ENCODE data around the gene SLC4A2.
"Not testable (repeated sequence)": the region's sequence is repeated elsewhere in the genome, so short reads cannot be mapped to it uniquely, and the experiment has no call there.

The SLC4A2 gene

GRCh38 chr7:151025924-151026671 lies 33.3 kb upstream of the SLC4A2 start:
- TF ChIP-seq CTCF (IDR thresholded peaks at IDR 0.05; ENCODE audit: borderline replicate concordance, insufficient read depth, low read depth, low read length) = no peak
- H3K4me3 ChIP-seq (ENCODE audit: low read depth, low read length) = no peak overlapping the region

- not testable (repeated sequence) for H3K4me3 ChIP-seq (ENCODE audit: low read depth, low read length)
These were observed 32.3 kb upstream of the SLC4A2 start for GRCh38 chr7:151026771-151027727.

- H3K4me3 ChIP-seq (ENCODE audit: low read depth, low read length) = peak overlapping the region; percentile 52
These were observed 31.7 kb upstream of the SLC4A2 start for GRCh38 chr7:151027728-151028130.

DNA sequence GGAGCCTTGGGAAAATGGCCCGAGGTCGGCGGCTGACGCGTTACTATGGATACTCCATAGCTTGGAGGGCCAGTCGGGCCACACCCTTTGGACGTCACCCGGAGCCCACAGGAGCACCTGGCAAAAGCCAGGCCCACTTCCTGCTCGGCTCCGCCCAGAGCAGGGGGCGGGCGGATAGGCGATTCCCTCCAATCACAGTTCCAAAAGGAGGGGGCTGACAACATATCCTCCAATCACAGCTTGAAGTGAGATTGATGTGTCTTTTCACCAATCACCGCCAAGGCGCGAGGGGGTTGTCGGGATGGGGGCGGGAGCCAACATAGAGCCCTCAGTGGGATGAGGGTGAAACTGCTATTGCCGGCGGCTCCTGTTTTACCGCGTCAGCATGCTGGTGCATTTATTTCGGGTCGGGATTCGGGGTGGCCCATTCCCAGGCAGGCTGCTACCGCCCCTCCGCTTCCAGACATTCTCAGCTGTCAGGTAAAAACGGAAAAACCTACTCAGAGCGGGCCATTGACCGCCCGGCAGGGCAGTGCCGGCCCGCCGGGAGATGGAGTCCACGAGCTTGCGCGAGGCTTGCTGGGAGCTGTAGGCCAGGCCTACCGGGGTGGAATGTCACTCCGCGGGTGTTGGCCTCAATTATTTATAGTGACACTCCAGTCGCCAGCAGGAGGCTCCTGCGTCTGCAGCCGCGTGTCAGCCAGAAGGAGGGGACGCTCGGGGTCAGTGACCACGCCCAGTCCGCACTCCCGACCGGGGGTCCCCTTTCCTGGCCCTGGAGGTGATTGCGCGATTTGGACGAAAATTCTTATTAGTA lies 31.1 kb upstream of the SLC4A2 start, which contains the start of gene ABCB8:
Gene ABCB8 (plus strand): TSS at position 320 of the 817 bp plus-strand sequence. CDS start 66 bp downstream, at position 386.
- TF ChIP-seq CTCF (IDR thresholded peaks at IDR 0.05; ENCODE audit: borderline replicate concordance, insufficient read depth, low read depth, low read length) = peak; percentile 40
- H3K4me3 ChIP-seq (ENCODE audit: low read depth, low read length) = peak within 1 kb of the TSS; percentile 73

DNA sequence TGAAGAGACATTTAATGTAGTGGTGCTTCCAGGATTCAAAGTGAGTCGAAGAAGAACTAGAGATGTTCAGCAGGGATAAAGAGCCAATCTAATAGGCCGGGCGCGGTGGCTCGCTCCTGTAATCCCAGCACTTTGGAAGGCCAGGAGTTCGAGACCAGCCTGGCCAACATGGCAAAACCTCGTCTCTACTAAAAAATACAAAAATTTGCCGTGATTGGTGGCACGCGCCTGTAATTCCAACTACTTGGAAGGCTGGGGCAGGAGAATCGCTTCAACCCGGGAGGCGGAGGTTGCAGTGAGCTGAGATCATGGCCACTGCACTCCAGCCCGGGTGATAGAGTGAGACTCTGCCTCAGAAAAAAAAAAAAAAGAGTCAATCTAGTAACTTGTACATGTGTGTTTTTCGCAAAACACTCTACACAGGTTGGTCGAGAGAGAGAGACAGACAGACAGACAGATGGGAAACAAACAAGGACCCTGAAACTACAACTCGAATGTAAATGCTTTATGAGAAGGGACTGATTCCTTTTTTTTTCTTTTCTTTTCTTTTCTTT lies 30.4 kb upstream of the SLC4A2 start:
- TF ChIP-seq CTCF (IDR thresholded peaks at IDR 0.05; ENCODE audit: borderline replicate concordance, insufficient read depth, low read depth, low read length) = no peak

DNA sequence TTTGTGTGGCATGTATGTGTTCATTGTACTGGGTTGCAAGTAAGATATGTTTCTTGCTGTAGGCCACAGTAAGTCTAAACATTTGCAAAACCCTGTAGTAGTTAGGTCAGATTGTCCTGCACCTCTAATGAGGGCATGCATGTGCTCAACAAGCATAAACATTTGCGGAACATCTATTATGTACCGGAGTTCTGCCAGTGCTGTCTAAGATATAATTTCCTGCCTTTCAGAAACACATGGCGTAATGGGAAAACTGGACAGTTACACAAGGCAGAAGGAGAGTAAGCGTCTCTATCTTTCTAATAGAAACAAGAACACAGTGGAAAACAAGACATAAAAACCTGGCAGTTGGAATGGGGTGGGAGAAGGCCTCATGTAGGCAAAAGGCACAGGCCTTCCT lies 28.4 kb upstream of the SLC4A2 start:
- no peak for TF ChIP-seq CTCF (IDR thresholded peaks at IDR 0.05; ENCODE audit: borderline replicate concordance, insufficient read depth, low read depth, low read length)
- no peak overlapping the region for H3K4me3 ChIP-seq (ENCODE audit: low read depth, low read length)

More for the DNA sequence above, 30.4 kb upstream of the SLC4A2 start:
- H3K4me3 ChIP-seq (ENCODE audit: low read depth, low read length) = peak overlapping the region; percentile 73

DNA sequence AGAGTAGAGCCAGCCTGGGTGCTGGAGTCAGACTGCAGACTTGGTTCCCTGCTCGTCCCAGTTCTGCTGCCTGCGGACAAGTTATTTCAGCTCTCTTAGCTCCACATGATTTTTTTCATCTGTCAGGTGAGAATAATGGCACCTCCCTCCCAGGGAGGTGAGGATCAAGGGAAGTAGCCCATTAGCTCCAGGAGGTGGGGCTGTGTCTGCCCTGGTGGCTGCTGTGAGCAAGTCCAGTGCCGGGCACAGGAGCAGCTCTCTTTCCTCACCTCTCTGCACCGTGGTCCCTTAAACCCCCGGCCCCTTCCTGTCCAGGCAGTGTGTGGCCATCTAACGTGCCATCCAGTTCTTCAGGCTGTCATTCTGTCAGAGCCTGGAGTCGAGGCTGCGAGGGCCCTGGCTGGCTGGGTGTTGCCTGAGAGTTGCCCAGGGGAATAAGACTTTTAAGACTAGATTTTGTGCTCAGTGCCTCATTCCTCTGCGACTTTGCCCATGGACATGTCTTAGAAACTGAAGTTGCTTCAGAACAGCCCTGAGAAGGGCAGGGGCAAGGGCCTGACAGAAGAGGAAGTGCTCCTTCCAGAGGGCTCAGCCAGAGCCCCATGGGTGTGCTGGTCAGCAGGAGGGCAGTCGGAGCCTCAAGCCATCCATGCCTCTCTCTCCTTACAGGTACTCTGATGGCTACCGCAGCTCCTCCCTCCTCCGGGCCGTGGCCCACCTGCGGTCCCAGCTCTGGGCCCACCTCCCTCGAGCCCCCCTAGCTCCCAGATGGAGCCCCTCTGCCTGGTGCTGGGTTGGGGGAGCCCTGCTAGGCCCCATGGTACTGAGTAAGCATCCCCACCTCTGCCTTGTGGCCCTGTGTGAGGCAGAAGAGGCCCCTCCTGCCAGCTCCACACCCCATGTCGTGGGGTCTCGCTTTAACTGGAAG lies 26.2 kb upstream of the SLC4A2 start:
- TF ChIP-seq CTCF (IDR thresholded peaks at IDR 0.05; ENCODE audit: borderline replicate concordance, insufficient read depth, low read depth, low read length) = peak; percentile 16; the same call in 1 of the 2 replicates
- H3K4me3 ChIP-seq (ENCODE audit: low read depth, low read length) = no peak overlapping the region
